ENCODE data around the gene NUP210L. TPM values are rescaled to one million over a fixed set of nuclear protein-coding genes. Genes with fewer than 3 reads are reported as not detected.
A peak's percentile ranks its signal among the peaks of the same experiment; 100 is the strongest.

The NUP210L gene
- total and polyA plus RNA-seq, 9 of the 15 experiments (the other 6 are each of a cell fraction or from before 2014, with no cell fraction given) = 0.01 to 0.04 TPM; not detected in 7

GRCh38 chr1:153990468-153991150, 164.3 kb downstream of the NUP210L start, which contains the start of gene RPS27 (continued):
- TF ChIP-seq XRCC4 (IDR thresholded peaks at IDR 0.05; ENCODE audit: extremely low read depth, insufficient read depth, insufficient read length) (no peak), ZNF274 (IDR thresholded peaks at IDR 0.05; ENCODE audit: borderline replicate concordance, low read depth, low read length) (no peak), SREBF2 (CRISPR knock-in tag; IDR thresholded peaks at IDR 0.05) (no peak), PHF8 (IDR thresholded peaks at IDR 0.05; ENCODE audit: borderline replicate concordance, low read length) (peak; percentile 100), RCOR1 (IDR thresholded peaks at IDR 0.05; ENCODE audit: borderline replicate concordance in 1 of 2, low read depth in 2 of 2, low read length in 2 of 2) (0 out of 4 replicates have a peak, but pooled peaks of 1 of the 2 experiments have one; percentile 3), ZNF449 (CRISPR knock-in tag; IDR thresholded peaks at IDR 0.05) (no peak), JUN (IDR thresholded peaks at IDR 0.05; ENCODE audit: borderline replicate concordance, low read depth, low read length) (peak; percentile 45; the same call in 1 of the 2 replicates), JUN (CRISPR knock-in tag; IDR thresholded peaks at IDR 0.05; ENCODE audit: borderline replicate concordance) (peak; percentile 87; the same call in 1 of the 2 replicates), ZFX (CRISPR knock-in tag; IDR thresholded peaks at IDR 0.05) (peak; percentile 93), MCM2 (IDR thresholded peaks at IDR 0.05; ENCODE audit: low read depth) (no peak), GTF2E2 (tag; IDR thresholded peaks at IDR 0.05) (peak; percentile 92; the same call in 1 of the 2 replicates), JUND (IDR thresholded peaks at IDR 0.05; ENCODE audit: borderline replicate concordance, low read depth, low read length) (peak; percentile 84), JUND (tag; IDR thresholded peaks at IDR 0.05; ENCODE audit: borderline replicate concordance, low read depth, low read length) (peak; percentile 89), ZBTB11 (CRISPR knock-in tag; IDR thresholded peaks at IDR 0.05) (peak in 2 of 3 experiments; percentile 49 to 97; a peak in 2 of 6 replicates), ZNF830 (CRISPR knock-in tag; IDR thresholded peaks at IDR 0.05) (no peak)

Data from K562 (cell line).